CD4-positive, alpha-beta T cell treated with Interleukin-4 for 4 hours (primary cell): Measurements from ENCODE around the gene CPLANE2.
"Not testable (repeated sequence)": the region's sequence is repeated elsewhere in the genome, so short reads cannot be mapped to it uniquely, and the experiment has no call there.

Experiments used
- DNase-seq: peaks from one replicate; pipeline ENCODE4 v3.0.0-alpha.2; 2020

Gene CPLANE2

GRCh38 chr1:16229976-16230740, 6.8 kb downstream of the CPLANE2 start:
- DNase-seq, result no peak

- no peak for DNase-seq
Measured at GRCh38 chr1:16226490-16227179, 10.3 kb downstream of the CPLANE2 start.

- DNase-seq, result no peak
Measured at GRCh38 chr1:16226129-16226489, 10.9 kb downstream of the CPLANE2 start.

GRCh38 chr1:16224472-16224871, 12.5 kb downstream of the CPLANE2 start:
- DNase-seq, result no peak

GRCh38 chr1:16222716-16223115, 14.3 kb downstream of the CPLANE2 start:
- not testable (repeated sequence) for DNase-seq

- DNase-seq, result no peak
Measured at GRCh38 chr1:16221499-16221898, 15.5 kb downstream of the CPLANE2 start.

GRCh38 chr1:16219968-16220500, 16.9 kb downstream of the CPLANE2 start:
- no peak for DNase-seq

- DNase-seq, result no peak
Measured at GRCh38 chr1:16218674-16219071, 18.3 kb downstream of the CPLANE2 start.

GRCh38 chr1:16218014-16218673, 18.8 kb downstream of the CPLANE2 start:
- no peak for DNase-seq

- peak; percentile 95 for DNase-seq
Measured at GRCh38 chr1:16217061-16217785, 19.8 kb downstream of the CPLANE2 start.

- peak; percentile 56 for DNase-seq
Measured at GRCh38 chr1:16215882-16216753, 20.9 kb downstream of the CPLANE2 start.

- DNase-seq, result not testable (repeated sequence)
Measured at GRCh38 chr1:16215240-16215639, 21.7 kb downstream of the CPLANE2 start.

GRCh38 chr1:16213544-16213943, 23.4 kb downstream of the CPLANE2 start:
- DNase-seq, result not testable (repeated sequence)

- DNase-seq, result no peak
Measured at GRCh38 chr1:16213013-16213412, 24.0 kb downstream of the CPLANE2 start.

GRCh38 chr1:16212251-16212961, 24.6 kb downstream of the CPLANE2 start, which contains the start of gene ARHGEF19:
TSS of gene ARHGEF19 (minus strand) at chr1:16212652. CDS start at chr1:16209054, 3,598 bp downstream.
- DNase-seq, result no peak

GRCh38 chr1:16211824-16212223, 25.2 kb downstream of the CPLANE2 start:
- no peak for DNase-seq

- no peak for DNase-seq
Measured at GRCh38 chr1:16210581-16210980, 26.4 kb downstream of the CPLANE2 start.

GRCh38 chr1:16209847-16210407, 27.1 kb downstream of the CPLANE2 start:
- no peak for DNase-seq

- DNase-seq, result no peak
Measured at GRCh38 chr1:16209132-16209846, 27.7 kb downstream of the CPLANE2 start.
